Measurements from ENCODE around the gene GADD45A.

GRCh38 chr1:67680486-67680885, 4.5 kb upstream of the GADD45A start:
- TF ChIP-seq EZH2phosphoT487 (IDR thresholded peaks at IDR 0.05; ENCODE audit: borderline replicate concordance, low read length): no peak
- no peak for TF ChIP-seq CTCF (conservative IDR thresholded peaks at IDR 0.05; ENCODE audit: low read depth, low read length)

All from PC-3 (cell line).